Stimulated activated CD4-positive, alpha-beta T cell treated with anti-CD3 and anti-CD28 coated beads, Interleukin-4, amount 100 ng/mL, for 1 hour (primary cell): ENCODE results near the gene DIP2A.
"Not testable (repeated sequence)": the region's sequence is repeated elsewhere in the genome, so short reads cannot be mapped to it uniquely, and the experiment has no call there.

Experiments used
- DNase-seq: peaks from one replicate; pipeline ENCODE4 v3.0.0-alpha.2; 2020

DIP2A gene

GRCh38 chr21:46425041-46425440 lies 33.6 kb upstream of the DIP2A start:
- no peak for DNase-seq

GRCh38 chr21:46425571-46425970 lies 33.1 kb upstream of the DIP2A start:
- DNase-seq, result peak; percentile 21

GRCh38 chr21:46426313-46427046 lies 32.2 kb upstream of the DIP2A start:
- no peak for DNase-seq

GRCh38 chr21:46427516-46427915 lies 31.2 kb upstream of the DIP2A start:
- DNase-seq, result no peak

GRCh38 chr21:46428286-46428685 lies 30.4 kb upstream of the DIP2A start:
- no peak for DNase-seq

- no peak for DNase-seq
Observed at GRCh38 chr21:46428987-46429710, 29.5 kb upstream of the DIP2A start.

- no peak for DNase-seq
Observed at GRCh38 chr21:46429754-46430681, 28.7 kb upstream of the DIP2A start.

- no peak for DNase-seq
Observed at GRCh38 chr21:46431448-46431847, 27.2 kb upstream of the DIP2A start.

GRCh38 chr21:46431884-46432488 lies 26.7 kb upstream of the DIP2A start:
- DNase-seq, result no peak

GRCh38 chr21:46433116-46433515 lies 25.6 kb upstream of the DIP2A start:
- DNase-seq, result not testable (repeated sequence)

GRCh38 chr21:46434322-46434958 lies 24.3 kb upstream of the DIP2A start:
- no peak for DNase-seq

- no peak for DNase-seq
Observed at GRCh38 chr21:46435786-46436227, 22.9 kb upstream of the DIP2A start.

GRCh38 chr21:46436621-46437020 lies 22.1 kb upstream of the DIP2A start:
- no peak for DNase-seq

GRCh38 chr21:46437096-46437498 lies 21.6 kb upstream of the DIP2A start:
- no peak for DNase-seq

- DNase-seq, result no peak
Observed at GRCh38 chr21:46437511-46437910, 21.2 kb upstream of the DIP2A start.

- no peak for DNase-seq
Observed at GRCh38 chr21:46438241-46438640, 20.4 kb upstream of the DIP2A start.

- no peak for DNase-seq
Observed at GRCh38 chr21:46439906-46440305, 18.8 kb upstream of the DIP2A start.

GRCh38 chr21:46441331-46441730 lies 17.4 kb upstream of the DIP2A start:
- no peak for DNase-seq

GRCh38 chr21:46441961-46442498 lies 16.7 kb upstream of the DIP2A start:
- DNase-seq, result no peak

- DNase-seq, result no peak
Observed at GRCh38 chr21:46442938-46443337, 15.8 kb upstream of the DIP2A start.

- no peak for DNase-seq
Observed at GRCh38 chr21:46443910-46444309, 14.8 kb upstream of the DIP2A start.

GRCh38 chr21:46448108-46448507 lies 10.6 kb upstream of the DIP2A start:
- DNase-seq, result no peak
